H9 (cell line): ENCODE data around the gene SLC36A3. TPM values are rescaled to one million over a fixed set of nuclear protein-coding genes. Genes with fewer than 3 reads are reported as not detected.

ENCODE experiments used
- DNase-seq: peaks from one replicate; pipeline ENCODE4 v3.0.0-alpha.2; 2017
- H2AFZ ChIP-seq: one replicate; pipeline ENCODE4 v1.6.1; 2013; ENCODE audit warnings: mild to moderate bottlenecking, low read length, control low read depth, moderate library complexity
- H2AK5ac ChIP-seq: 2 replicates; pipeline ENCODE4 v1.6.1; 2013; ENCODE audit warnings: low read length, control low read depth, mixed read lengths; ENCODE audit not compliant: insufficient read length
- H2BK120ac ChIP-seq: one replicate; pipeline ENCODE4 v1.6.1; 2013; ENCODE audit warnings: low read depth, mild to moderate bottlenecking, low read length, control low read depth, inconsistent platforms; ENCODE audit not compliant: poor library complexity, severe bottlenecking
- H2BK12ac ChIP-seq: 2 replicates; pipeline ENCODE4 v1.6.1; 2013; ENCODE audit warnings: low read length, control low read depth, mixed read lengths, low read depth; ENCODE audit not compliant: insufficient read length
- H2BK15ac ChIP-seq: 2 replicates; pipeline ENCODE4 v1.6.1; 2013; ENCODE audit warnings: low read depth, low read length, control low read depth
- H2BK20ac ChIP-seq: one replicate; pipeline ENCODE4 v1.6.1; 2013; ENCODE audit warnings: low read depth, mild to moderate bottlenecking, low read length, control low read depth, inconsistent platforms; ENCODE audit not compliant: poor library complexity, severe bottlenecking
- H2BK5ac ChIP-seq: 2 replicates; pipeline ENCODE4 v1.6.1; 2013; ENCODE audit warnings: low read length, control low read depth, mixed read lengths; ENCODE audit not compliant: insufficient read length
- H3K14ac ChIP-seq: 2 replicates; pipeline ENCODE4 v1.6.1; 2013; ENCODE audit warnings: low read length, control low read depth; ENCODE audit not compliant: insufficient read depth
- H3K18ac ChIP-seq: 2 replicates; pipeline ENCODE4 v1.6.1; 2013; ENCODE audit warnings: low read depth, mild to moderate bottlenecking, mixed read lengths, low read length, control low read depth; ENCODE audit not compliant: insufficient read length
- H3K23ac ChIP-seq: 2 replicates; pipeline ENCODE4 v1.6.1; 2013; ENCODE audit warnings: low read length, control low read depth, mixed read lengths, low read depth; ENCODE audit not compliant: insufficient read length
- H3K23me2 ChIP-seq: 2 replicates; pipeline ENCODE4 v1.6.1; 2013; ENCODE audit warnings: low read depth, mild to moderate bottlenecking, mixed read lengths, low read length, control low read depth; ENCODE audit not compliant: insufficient read length, poor library complexity, severe bottlenecking
- H3K27ac ChIP-seq: 2 replicates; pipeline ENCODE4 v1.5.1; 2013; ENCODE audit warnings: low read length, control low read depth, mixed read lengths, low read depth; ENCODE audit not compliant: insufficient read length
- H3K27me3 ChIP-seq: 2 replicates; pipeline ENCODE4 v1.6.1; 2013; ENCODE audit warnings: low read length, control low read depth, inconsistent platforms; ENCODE audit not compliant: insufficient read depth
- H3K4ac ChIP-seq: 2 replicates; pipeline ENCODE4 v1.6.1; 2013; ENCODE audit warnings: low read depth, mild to moderate bottlenecking, control low read depth, inconsistent platforms, low read length, moderate library complexity
- H3K4me1 ChIP-seq: 2 replicates; pipeline ENCODE4 v1.6.1; 2013; ENCODE audit warnings: low read length, control low read depth, inconsistent platforms; ENCODE audit not compliant: insufficient read depth
- H3K4me2 ChIP-seq: 2 replicates; pipeline ENCODE4 v1.6.1; 2013; ENCODE audit warnings: low read length, control low read depth, mixed read lengths; ENCODE audit not compliant: insufficient read length, insufficient read depth
- H3K56ac ChIP-seq: 2 replicates; pipeline ENCODE4 v1.6.1; 2013; ENCODE audit warnings: low read depth, mild to moderate bottlenecking, mixed read lengths, low read length, control low read depth; ENCODE audit not compliant: insufficient read length
- H3K79me1 ChIP-seq: 2 replicates; pipeline ENCODE4 v1.6.1; 2013; ENCODE audit warnings: low read depth, mild to moderate bottlenecking, moderate library complexity, low read length, control low read depth, inconsistent platforms; ENCODE audit not compliant: insufficient read depth, poor library complexity, severe bottlenecking
- H3K79me2 ChIP-seq: 2 replicates; pipeline ENCODE4 v1.6.1; 2013; ENCODE audit warnings: low read length, control low read depth, inconsistent platforms; ENCODE audit not compliant: insufficient read depth
- H3K9ac ChIP-seq: 2 replicates; pipeline ENCODE4 v1.6.1; 2013; ENCODE audit warnings: low read length, control low read depth, mixed read lengths; ENCODE audit not compliant: insufficient read length; ENCODE audit errors: extremely low read depth
- H3K9me3 ChIP-seq: one replicate; pipeline ENCODE4 v1.6.1; 2013; ENCODE audit warnings: low read depth, low read length, inconsistent platforms; ENCODE audit not compliant: control insufficient read depth
- H3T11ph ChIP-seq: one replicate; pipeline ENCODE4 v1.6.1; 2013; ENCODE audit warnings: mild to moderate bottlenecking, low read length, control low read depth, inconsistent platforms
- H4K20me1 ChIP-seq: one replicate; pipeline ENCODE4 v1.6.1; 2013; ENCODE audit not compliant: control insufficient read depth, insufficient read length, insufficient read depth
- H4K5ac ChIP-seq: 2 replicates; pipeline ENCODE4 v1.6.1; 2013; ENCODE audit warnings: low read depth, mild to moderate bottlenecking, mixed read lengths, low read length, control low read depth; ENCODE audit not compliant: insufficient read length
- H4K8ac ChIP-seq: replicated peaks from 2 replicates; pipeline ENCODE4 v1.6.1; 2013; ENCODE audit warnings: low read length, control low read depth, mixed read lengths, low read depth; ENCODE audit not compliant: insufficient read length
- H4K91ac ChIP-seq: 2 replicates; pipeline ENCODE4 v1.6.1; 2013; ENCODE audit warnings: low read depth, mild to moderate bottlenecking, moderate library complexity, mixed read lengths, low read length, control low read depth; ENCODE audit not compliant: insufficient read length
- H3K27ac Mint-ChIP-seq, 3 experiments: 2 replicates in 2 of 3; 3 replicates in 1 of 3; pipeline ENCODE4 v1.8.0; 2020 to 2021; ENCODE audit warnings: mixed read lengths in 3 of 3, mild to moderate bottlenecking in 1 of 3, moderate library complexity in 1 of 3
- H3K27me3 Mint-ChIP-seq: 2 replicates; pipeline ENCODE4 v1.8.0; 2021; ENCODE audit warnings: low read depth, mild to moderate bottlenecking, moderate library complexity, mixed read lengths
- H3K36me3 Mint-ChIP-seq, 3 experiments: 2 replicates in 2 of 3; 3 replicates in 1 of 3; pipeline ENCODE4 v1.8.0; 2020 to 2021; ENCODE audit warnings: low read depth in 3 of 3, mixed read lengths in 3 of 3; ENCODE audit not compliant: insufficient read depth in 1 of 3
- H3K4me1 Mint-ChIP-seq, 2 experiments: 2 replicates each; pipeline ENCODE4 v1.8.0; 2020; ENCODE audit warnings: mixed read lengths in 2 of 2
- H3K4me3 Mint-ChIP-seq, 2 experiments: 2 replicates in 1 of 2; 3 replicates in 1 of 2; pipeline ENCODE4 v1.8.0; 2020 to 2021; ENCODE audit warnings: mild to moderate bottlenecking in 2 of 2, mixed read lengths in 2 of 2, moderate library complexity in 1 of 2
- H3K9me3 Mint-ChIP-seq, 2 experiments: 2 replicates in 1 of 2; 3 replicates in 1 of 2; pipeline ENCODE4 v1.8.0; 2020; ENCODE audit warnings: mild to moderate bottlenecking in 2 of 2, mixed read lengths in 2 of 2, moderate library complexity in 1 of 2
- CTCF ChIP-seq: fragments of 200-600 bp; sonication (generic); conservative IDR thresholded peaks from 3 replicates; pipeline ENCODE4 v1.8.0; 2021; ENCODE audit warnings: antibody characterized with exemption, mild to moderate bottlenecking
- WGBS: extraction: QIAGEN DNeasy Blood & Tissue Kit; methylation state at CpG from one replicate; pipeline ENCODE4 v1.1.7; 2013; ENCODE audit warnings: missing lambda C conversion rate, low lambda C conversion rate, mixed read lengths; ENCODE audit not compliant: insufficient read length; ENCODE audit errors: extremely low coverage; 5-methylcytosine and 5-hydroxymethylcytosine counted together
- total RNA-seq: library from RNA; stranded (reverse); gene quantifications from 2 replicates; pipeline ENCODE4 v1.2.1, GENCODE V29; 2021

The SLC36A3 gene
- total RNA-seq, 1 experiment from 2014 or later = not detected

GRCh38 chr5:151262532-151262931, 41.0 kb downstream of the SLC36A3 start:
- Histone ChIP-seq H3K27me3 (no peaks in the 10 kb centered on the region), H2BK120ac (no peak overlapping the region), H3K4ac (no peak overlapping the region), H3K18ac (no peak overlapping the region), H3K4me1 (peaks cover 3% of the 10 kb centered on the region; the same call in 1 of the 2 replicates), H3K79me1 (no peaks in the 10 kb centered on the region), H3K23me2 (no peaks in the 10 kb centered on the region), H4K5ac (no peak overlapping the region), H2BK15ac (no peak overlapping the region), H3K9me3 (no peaks in the 10 kb centered on the region), H3K23ac (no peak overlapping the region), H2BK5ac (no peak overlapping the region), H3K27ac (no peak overlapping the region), H3K79me2 (no peaks in the 10 kb centered on the region), H4K8ac (no peak overlapping the region), H2BK20ac (no peak overlapping the region), H4K91ac (no peak overlapping the region), H2AFZ (no peak overlapping the region), H2AK5ac (no peak overlapping the region), H3K9ac (no peak overlapping the region), H3T11ph (no peak overlapping the region), H2BK12ac (no peak overlapping the region), H3K14ac (no peak overlapping the region), H4K20me1 (no peaks in the 10 kb centered on the region), H3K56ac (no peak overlapping the region), H3K4me2 (no peak overlapping the region)
- Mint-ChIP-seq H3K27ac (peak overlapping the region in 1 of 3 experiments; percentile 29; a peak in 1 of 7 replicates), H3K36me3 (peaks cover 12 to 18% (median 15%) of the 10 kb centered on the region in 3 experiments), H3K27me3 (no peaks in the 10 kb centered on the region), H3K4me3 (no peak overlapping the region), H3K4me1 (peaks cover 10 to 14% of the 10 kb centered on the region in 2 experiments), H3K9me3 (no peaks in the 10 kb centered on the region)
- DNase-seq = no peak
- TF ChIP-seq CTCF = no peak
- WGBS = no CpG with 5 or more reads among the region's 3 CpGs
